Loucy (cell line): ENCODE data around the gene SLC4A9.
"Not testable (repeated sequence)": the region's sequence is repeated elsewhere in the genome, so short reads cannot be mapped to it uniquely, and the experiment has no call there.

Experiments
- H2AFZ ChIP-seq: fragments of 200-600 bp; sonication (generic); 2 replicates; pipeline ENCODE4 v1.6.0; 2016; ENCODE audit warnings: antibody characterized with exemption, mild to moderate bottlenecking, low read length, moderate library complexity
- H3F3A ChIP-seq: fragments of 200-600 bp; 2 replicates; pipeline ENCODE4 v1.6.0; 2016; ENCODE audit warnings: antibody characterized with exemption, low read depth, mild to moderate bottlenecking
- H3K27me3 ChIP-seq: fragments of 200-600 bp; sonication (generic); 2 replicates; pipeline ENCODE4 v1.6.1; 2014; ENCODE audit warnings: low read length, mild to moderate bottlenecking; ENCODE audit not compliant: insufficient read depth, poor library complexity, severe bottlenecking
- H3K36me3 ChIP-seq: fragments of 200-600 bp; sonication (generic); 2 replicates; pipeline ENCODE4 v1.6.1; 2016; ENCODE audit warnings: low read length; ENCODE audit not compliant: insufficient read depth
- H3K4me1 ChIP-seq: fragments of 200-600 bp; sonication (generic); 2 replicates; pipeline ENCODE4 v1.5.1; 2014; ENCODE audit warnings: low read length, mild to moderate bottlenecking; ENCODE audit not compliant: insufficient read depth, poor library complexity, severe bottlenecking
- H3K4me2 ChIP-seq: fragments of 200-600 bp; sonication (generic); 2 replicates; pipeline ENCODE4 v1.6.0; 2014; ENCODE audit warnings: antibody characterized with exemption, low read length, low read depth, mild to moderate bottlenecking; ENCODE audit not compliant: poor library complexity, severe bottlenecking
- H3K4me3 ChIP-seq: fragments of 200-600 bp; sonication (generic); 2 replicates; pipeline ENCODE4 v1.5.1; 2014; ENCODE audit warnings: low read length, mild to moderate bottlenecking, mixed read lengths; ENCODE audit not compliant: poor library complexity, severe bottlenecking
- H3K79me2 ChIP-seq: fragments of 200-600 bp; sonication (generic); 2 replicates; pipeline ENCODE4 v1.6.1; 2014; ENCODE audit warnings: low read length; ENCODE audit not compliant: insufficient read depth
- H3K9ac ChIP-seq: fragments of 200-600 bp; sonication (generic); 2 replicates; pipeline ENCODE4 v1.6.0; 2014; ENCODE audit warnings: mild to moderate bottlenecking, low read depth, low read length, moderate library complexity; ENCODE audit not compliant: poor library complexity, severe bottlenecking
- H3K9me2 ChIP-seq: fragments of 200-600 bp; sonication (generic); replicated peaks from 2 replicates; pipeline ENCODE4 v1.6.1; 2016; ENCODE audit warnings: low read depth, low read length, mixed read lengths
- H3K9me3 ChIP-seq: fragments of 200-600 bp; sonication (generic); 2 replicates; pipeline ENCODE4 v1.6.1; 2014; ENCODE audit warnings: mild to moderate bottlenecking, antibody characterized with exemption, low read length, low read depth; ENCODE audit not compliant: insufficient read depth
- H4K20me1 ChIP-seq: fragments of 200-600 bp; sonication (generic); 2 replicates; pipeline ENCODE4 v1.6.0; 2014; ENCODE audit warnings: antibody characterized with exemption, low read length, mild to moderate bottlenecking; ENCODE audit not compliant: insufficient read depth, poor library complexity, severe bottlenecking
- CTCF ChIP-seq: fragments of 200-600 bp; sonication (generic); conservative IDR thresholded peaks from 2 replicates; pipeline ENCODE4 v1.5.1; 2014; ENCODE audit warnings: mild to moderate bottlenecking, antibody characterized with exemption, low read length
- EZH2phosphoT487 ChIP-seq: fragments of 200-600 bp; IDR thresholded peaks from 2 replicates; pipeline ENCODE4 v1.6.1; 2018; ENCODE audit warnings: antibody characterized with exemption, mild to moderate bottlenecking, moderate library complexity, borderline replicate concordance

Gene SLC4A9

GRCh38 chr5:140342896-140343295, 17.1 kb upstream of the SLC4A9 start:
- no peaks in the 10 kb centered on the region for H3K36me3 ChIP-seq
- no peaks in the 10 kb centered on the region for H3K79me2 ChIP-seq
- H2AFZ ChIP-seq = peak overlapping the region; percentile 11; the same call in 1 of the 2 replicates
- no peaks in the 10 kb centered on the region for H4K20me1 ChIP-seq
- no peaks in the 10 kb centered on the region for H3K9me2 ChIP-seq
- peak overlapping the region; percentile 45 for H3K4me3 ChIP-seq
- H3F3A ChIP-seq = no peaks in the 10 kb centered on the region
- H3K9me3 ChIP-seq = no peaks in the 10 kb centered on the region
- H3K4me2 ChIP-seq = peak overlapping the region; percentile 70
- H3K4me1 ChIP-seq = peaks cover 35% of the 10 kb centered on the region
- TF ChIP-seq EZH2phosphoT487 (no peak), CTCF (no peak)
- H3K9ac ChIP-seq = peak overlapping the region; percentile 17
- peaks cover 11% of the 10 kb centered on the region for H3K27me3 ChIP-seq

GRCh38 chr5:140343849-140344248, 16.1 kb upstream of the SLC4A9 start:
- H3K9ac ChIP-seq, H2AFZ ChIP-seq, H3K36me3 ChIP-seq, H3K9me2 ChIP-seq, H3F3A ChIP-seq, H3K4me3 ChIP-seq, H4K20me1 ChIP-seq, H3K4me2 ChIP-seq, H3K79me2 ChIP-seq, H3K9me3 ChIP-seq: not testable (repeated sequence)
- Histone ChIP-seq H3K27me3 (peaks cover 11% of the 10 kb centered on the region), H3K4me1 (peaks cover 35% of the 10 kb centered on the region)

- no peaks in the 10 kb centered on the region for H4K20me1 ChIP-seq
- H3K27me3 ChIP-seq = peaks cover 11% of the 10 kb centered on the region
- TF ChIP-seq CTCF = no peak
- TF ChIP-seq EZH2phosphoT487 = no peak
- H3K9ac ChIP-seq = no peak overlapping the region
- H3K4me1 ChIP-seq = peaks cover 35% of the 10 kb centered on the region
- peak overlapping the region; percentile 83 for H3K4me2 ChIP-seq
- H2AFZ ChIP-seq = no peak overlapping the region
- no peaks in the 10 kb centered on the region for H3K9me3 ChIP-seq
- H3K36me3 ChIP-seq = no peaks in the 10 kb centered on the region
- no peaks in the 10 kb centered on the region for H3K9me2 ChIP-seq
- H3K79me2 ChIP-seq = no peaks in the 10 kb centered on the region
- H3F3A ChIP-seq = no peaks in the 10 kb centered on the region
- H3K4me3 ChIP-seq = no peak overlapping the region
Measured at GRCh38 chr5:140344683-140345423, 15.1 kb upstream of the SLC4A9 start.

- Histone ChIP-seq H3K9me3 (no peaks in the 10 kb centered on the region), H3F3A (no peaks in the 10 kb centered on the region), H3K4me1 (peaks cover 30% of the 10 kb centered on the region), H3K36me3 (no peaks in the 10 kb centered on the region), H3K4me2 (peak overlapping the region; percentile 83), H3K27me3 (peaks cover 11% of the 10 kb centered on the region), H4K20me1 (no peaks in the 10 kb centered on the region), H3K9me2 (no peaks in the 10 kb centered on the region), H3K9ac (peak overlapping the region; percentile 54), H3K79me2 (no peaks in the 10 kb centered on the region), H3K4me3 (peak overlapping the region; percentile 79), H2AFZ (peak overlapping the region; percentile 97)
- TF ChIP-seq CTCF (peak; percentile 27; the same call in 1 of the 2 replicates), EZH2phosphoT487 (no peak)
Measured at GRCh38 chr5:140345919-140346347, 14.1 kb upstream of the SLC4A9 start.
